NT2/D1 (cell line): ENCODE measurements around the gene SLX4IP.

Experiments used
- DNase-seq: peaks from one replicate; pipeline ENCODE4 v3.0.0-alpha.2; 2011; ENCODE audit warnings: low read depth, low spot score
- H3K27me3 ChIP-seq: 2 replicates; pipeline ENCODE4 v1.6.0; 2011; ENCODE audit warnings: mild to moderate bottlenecking; ENCODE audit not compliant: insufficient read length, insufficient read depth
- H3K36me3 ChIP-seq: 2 replicates; pipeline ENCODE4 v1.6.1; 2011; ENCODE audit warnings: mild to moderate bottlenecking, low read length, mixed read lengths; ENCODE audit not compliant: insufficient read depth, insufficient read length
- H3K4me1 ChIP-seq: 2 replicates; pipeline ENCODE4 v1.5.1; 2011; ENCODE audit not compliant: insufficient read depth, insufficient read length
- H3K4me3 ChIP-seq: 2 replicates; pipeline ENCODE4 v1.5.1; 2011; ENCODE audit warnings: low read depth; ENCODE audit not compliant: insufficient read length
- H3K9ac ChIP-seq: 2 replicates; pipeline ENCODE4 v1.6.0; 2011; ENCODE audit warnings: low read depth; ENCODE audit not compliant: insufficient read length
- H3K9me3 ChIP-seq: 2 replicates; pipeline ENCODE4 v1.5.1; 2011; ENCODE audit warnings: mild to moderate bottlenecking, low read length; ENCODE audit not compliant: insufficient read depth
- SUZ12 ChIP-seq: IDR thresholded peaks from 2 replicates; pipeline ENCODE4 v1.6.1; 2011; ENCODE audit not compliant: insufficient read length, insufficient read depth; ENCODE audit errors: extremely low read depth
- YY1 ChIP-seq: IDR thresholded peaks from 2 replicates; pipeline ENCODE4 v1.6.1; 2011; ENCODE audit not compliant: insufficient read length, insufficient read depth
- ZNF274 ChIP-seq: IDR thresholded peaks from 2 replicates; pipeline ENCODE4 v1.6.1; 2011; ENCODE audit warnings: mild to moderate bottlenecking, low read depth, low read length

SLX4IP gene

GRCh38 chr20:10468340-10468845 lies 33.3 kb downstream of the SLX4IP start:
- peaks cover 7% of the 10 kb centered on the region; the same call in 1 of the 2 replicates for H3K9me3 ChIP-seq
- H3K36me3 ChIP-seq: no peaks in the 10 kb centered on the region
- no peaks in the 10 kb centered on the region for H3K27me3 ChIP-seq
- H3K4me3 ChIP-seq: no peak overlapping the region
- DNase-seq: no peak
- H3K9ac ChIP-seq: no peak overlapping the region
- H3K4me1 ChIP-seq: no peaks in the 10 kb centered on the region
- TF ChIP-seq YY1 (no peak), ZNF274 (no peak), SUZ12 (no peak)

- DNase-seq: no peak
- TF ChIP-seq YY1: no peak
- no peak for TF ChIP-seq ZNF274
- no peak for TF ChIP-seq SUZ12
- H3K36me3 ChIP-seq: no peaks in the 10 kb centered on the region
- H3K9ac ChIP-seq: no peak overlapping the region
- H3K4me3 ChIP-seq: no peak overlapping the region
- no peaks in the 10 kb centered on the region for H3K27me3 ChIP-seq
- H3K9me3 ChIP-seq: 0 out of 2 replicates have a peak, but pooled peaks cover under 1% of the 10 kb centered on the region
- H3K4me1 ChIP-seq: no peaks in the 10 kb centered on the region
Observed at GRCh38 chr20:10469056-10469455, 34.0 kb downstream of the SLX4IP start.

GRCh38 chr20:10469599-10469998 lies 34.5 kb downstream of the SLX4IP start:
- no peak overlapping the region for H3K4me3 ChIP-seq
- no peaks in the 10 kb centered on the region for H3K4me1 ChIP-seq
- H3K9ac ChIP-seq: no peak overlapping the region
- H3K36me3 ChIP-seq: no peaks in the 10 kb centered on the region
- TF ChIP-seq SUZ12 (no peak), YY1 (no peak), ZNF274 (no peak)
- no peaks in the 10 kb centered on the region for H3K9me3 ChIP-seq
- DNase-seq: peak; percentile 57
- no peaks in the 10 kb centered on the region for H3K27me3 ChIP-seq

GRCh38 chr20:10470276-10470675 lies 35.2 kb downstream of the SLX4IP start:
- Histone ChIP-seq H3K9ac (no peak overlapping the region), H3K4me3 (no peak overlapping the region), H3K9me3 (no peaks in the 10 kb centered on the region; the same call in 1 of the 2 replicates), H3K36me3 (no peaks in the 10 kb centered on the region), H3K27me3 (no peaks in the 10 kb centered on the region), H3K4me1 (peaks cover 3% of the 10 kb centered on the region)
- TF ChIP-seq YY1: no peak
- no peak for TF ChIP-seq ZNF274
- TF ChIP-seq SUZ12: no peak
- no peak for DNase-seq

GRCh38 chr20:10472871-10473270 lies 37.8 kb downstream of the SLX4IP start:
- Histone ChIP-seq H3K4me1 (peaks cover 3% of the 10 kb centered on the region), H3K4me3 (no peak overlapping the region), H3K36me3 (no peaks in the 10 kb centered on the region), H3K27me3 (no peaks in the 10 kb centered on the region), H3K9ac (no peak overlapping the region), H3K9me3 (no peaks in the 10 kb centered on the region; the same call in 1 of the 2 replicates)
- no peak for TF ChIP-seq YY1
- TF ChIP-seq ZNF274: no peak
- TF ChIP-seq SUZ12: no peak
- DNase-seq: no peak

GRCh38 chr20:10474606-10475184 lies 39.6 kb downstream of the SLX4IP start:
- DNase-seq: no peak
- Histone ChIP-seq H3K4me3 (no peak overlapping the region), H3K9ac (no peak overlapping the region), H3K9me3 (no peaks in the 10 kb centered on the region; the same call in 1 of the 2 replicates), H3K36me3 (no peaks in the 10 kb centered on the region), H3K27me3 (no peaks in the 10 kb centered on the region), H3K4me1 (peaks cover 3% of the 10 kb centered on the region)
- TF ChIP-seq ZNF274 (no peak), SUZ12 (no peak), YY1 (no peak)

- no peaks in the 10 kb centered on the region for H3K27me3 ChIP-seq
- H3K36me3 ChIP-seq: no peaks in the 10 kb centered on the region
- H3K9ac ChIP-seq: no peak overlapping the region
- H3K4me3 ChIP-seq: no peak overlapping the region
- H3K9me3 ChIP-seq: no peaks in the 10 kb centered on the region; the same call in 1 of the 2 replicates
- no peak for TF ChIP-seq YY1
- TF ChIP-seq ZNF274: no peak
- no peak for TF ChIP-seq SUZ12
- no peak for DNase-seq
- peaks cover 3% of the 10 kb centered on the region for H3K4me1 ChIP-seq
Observed at GRCh38 chr20:10475225-10475624, 40.1 kb downstream of the SLX4IP start.
